HG03095 (cell line): Measurements from ENCODE around the gene NCOA7.
A peak's percentile ranks its signal among the peaks of the same experiment; 100 is the strongest.
"Not testable (repeated sequence)": the region's sequence is repeated elsewhere in the genome, so short reads cannot be mapped to it uniquely, and the experiment has no call there.

Experiments
- ATAC-seq: cut with Tn5 transposase; IDR thresholded peaks from one replicate; pipeline ENCODE4 v1.9.1; 2021; ENCODE audit warnings: moderate library complexity; ENCODE audit not compliant: unreplicated experiment

Gene NCOA7

GRCh38 chr6:125753218-125753936 is 37.4 kb upstream of the NCOA7 start:
- ATAC-seq, result no peak

GRCh38 chr6:125753937-125754259 is 36.9 kb upstream of the NCOA7 start:
- no peak for ATAC-seq

- ATAC-seq, result no peak
Measured at GRCh38 chr6:125754566-125754965, 36.2 kb upstream of the NCOA7 start.

- no peak for ATAC-seq
Measured at GRCh38 chr6:125759184-125759902, 31.4 kb upstream of the NCOA7 start.

- ATAC-seq, result no peak
Measured at GRCh38 chr6:125759959-125760457, 30.8 kb upstream of the NCOA7 start.

- no peak for ATAC-seq
Measured at GRCh38 chr6:125764121-125764671, 26.6 kb upstream of the NCOA7 start.

GRCh38 chr6:125765944-125766343 is 24.8 kb upstream of the NCOA7 start:
- no peak for ATAC-seq

- no peak for ATAC-seq
Measured at GRCh38 chr6:125766641-125767040, 24.1 kb upstream of the NCOA7 start.

GRCh38 chr6:125769147-125769783 is 21.5 kb upstream of the NCOA7 start:
- ATAC-seq, result no peak

- no peak for ATAC-seq
Measured at GRCh38 chr6:125773387-125774341, 17.1 kb upstream of the NCOA7 start.

- not testable (repeated sequence) for ATAC-seq
Measured at GRCh38 chr6:125776107-125776826, 14.5 kb upstream of the NCOA7 start.

- ATAC-seq, result peak; percentile 82
Measured at GRCh38 chr6:125779924-125780539, 10.7 kb upstream of the NCOA7 start.

- peak; percentile 68 for ATAC-seq
Measured at GRCh38 chr6:125780540-125781313, 10.0 kb upstream of the NCOA7 start.

GRCh38 chr6:125781314-125781868 is 9.4 kb upstream of the NCOA7 start:
- peak; percentile 36 for ATAC-seq

- ATAC-seq, result no peak
Measured at GRCh38 chr6:125784365-125784764, 6.4 kb upstream of the NCOA7 start.

- no peak for ATAC-seq
Measured at GRCh38 chr6:125787791-125788190, 3.0 kb upstream of the NCOA7 start.

- ATAC-seq, result no peak
Measured at GRCh38 chr6:125789167-125789566, 1.6 kb upstream of the NCOA7 start.
